Bone marrow (tissue), 2 donors: ENCODE measurements around the gene FASTK.

Experiments used
- DNase-seq, 2 donors: peaks; one replicate each; lab custom pipeline; 2025; lab: John Stamatoyannopoulos, UW

The FASTK gene

GRCh38 chr7:151099486-151100211 is 19.0 kb upstream of the FASTK start:
- no peak for DNase-seq

GRCh38 chr7:151095828-151096475 is 15.3 kb upstream of the FASTK start:
- DNase-seq = no peak

GRCh38 chr7:151095123-151095797 is 14.7 kb upstream of the FASTK start:
- DNase-seq = no peak

- DNase-seq = no peak
Measured at GRCh38 chr7:151094675-151095074, 14.1 kb upstream of the FASTK start.

GRCh38 chr7:151093748-151094147 is 13.1 kb upstream of the FASTK start:
- no peak for DNase-seq

- DNase-seq = no peak
Measured at GRCh38 chr7:151091988-151092387, 11.4 kb upstream of the FASTK start.

GRCh38 chr7:151091431-151091830 is 10.8 kb upstream of the FASTK start:
- no peak for DNase-seq

- no peak for DNase-seq
Measured at GRCh38 chr7:151091003-151091402, 10.4 kb upstream of the FASTK start.

- DNase-seq = no peak
Measured at GRCh38 chr7:151089893-151090730, 9.5 kb upstream of the FASTK start.

- DNase-seq = peak in 1 of 2 donors; percentile 67
Measured at GRCh38 chr7:151088856-151089699, 8.5 kb upstream of the FASTK start.

- peak in 1 of 2 donors; percentile 67 for DNase-seq
Measured at GRCh38 chr7:151088019-151088855, 7.6 kb upstream of the FASTK start.

GRCh38 chr7:151087245-151088018 is 6.8 kb upstream of the FASTK start:
- DNase-seq = peak in 1 of 2 donors; percentile 42

- no peak for DNase-seq
Measured at GRCh38 chr7:151086802-151087244, 6.2 kb upstream of the FASTK start.

- DNase-seq = peak in 1 of 2 donors; percentile 49
Measured at GRCh38 chr7:151085691-151086620, 5.3 kb upstream of the FASTK start, which contains the start of gene AGAP3. Gene AGAP3 (plus strand): TSS chr7:151086475. CDS start chr7:151086742, 267 bp downstream.

GRCh38 chr7:151085329-151085690 is 4.7 kb upstream of the FASTK start:
- no peak for DNase-seq

GRCh38 chr7:151083824-151084160 is 3.2 kb upstream of the FASTK start:
- DNase-seq = no peak

GRCh38 chr7:151083071-151083823 is 2.6 kb upstream of the FASTK start, which contains the start of gene TMUB1:
Gene TMUB1 (minus strand): TSS chr7:151083493. CDS start chr7:151082563, 930 bp downstream.
- DNase-seq = peak in 1 of 2 donors; percentile 63
